Measurements from ENCODE around the gene FOXD4.
"Not testable (repeated sequence)": the region's sequence is repeated elsewhere in the genome, so short reads cannot be mapped to it uniquely, and the experiment has no call there.

The FOXD4 gene

GRCh38 chr9:87860-88259 lies 30.4 kb downstream of the FOXD4 start:
- H4K8ac ChIP-seq (ENCODE audit: low read depth, low read length); H2BK120ac ChIP-seq (ENCODE audit: low read depth, low read length); H3K4me3 ChIP-seq (ENCODE audit: low read length); H3K4me1 ChIP-seq (ENCODE audit: control insufficient read depth, low read depth, low read length); H3K18ac ChIP-seq (ENCODE audit: low read length); H2BK5ac ChIP-seq (ENCODE audit: low read length); H3K56ac ChIP-seq (ENCODE audit: low read length); H3K4me2 ChIP-seq (ENCODE audit: low read length); H3K23ac ChIP-seq (ENCODE audit: low read length); H3K9ac ChIP-seq (ENCODE audit: low read length); H3K4ac ChIP-seq (ENCODE audit: low read depth, low read length); H3K27me3 ChIP-seq (ENCODE audit: insufficient read depth, low read length, poor library complexity); DNase-seq; H2AK5ac ChIP-seq (ENCODE audit: low read length); H3K79me2 ChIP-seq (ENCODE audit: control insufficient read depth, insufficient read depth, low read length); H3K27ac ChIP-seq (ENCODE audit: low read depth, low read length); H3K79me1 ChIP-seq (ENCODE audit: low read length); H4K5ac ChIP-seq (ENCODE audit: low read length); H3K36me3 ChIP-seq (ENCODE audit: control insufficient read depth, insufficient read depth, low read length); H2BK15ac ChIP-seq (replicated peaks; ENCODE audit: low read depth): not testable (repeated sequence)
- WGBS (ENCODE audit: extremely low coverage, insufficient coverage, low lambda C conversion rate) = no CpG with 5 or more reads among the region's 6 CpGs

GRCh38 chr9:87105-87504 lies 31.1 kb downstream of the FOXD4 start:
- not testable (repeated sequence) for H2BK15ac ChIP-seq (replicated peaks; ENCODE audit: low read depth); H4K5ac ChIP-seq (ENCODE audit: low read length); H3K4me3 ChIP-seq (ENCODE audit: low read length); H3K18ac ChIP-seq (ENCODE audit: low read length); H3K36me3 ChIP-seq (ENCODE audit: control insufficient read depth, insufficient read depth, low read length); H2BK5ac ChIP-seq (ENCODE audit: low read length); H3K9ac ChIP-seq (ENCODE audit: low read length); H2BK120ac ChIP-seq (ENCODE audit: low read depth, low read length); H3K27me3 ChIP-seq (ENCODE audit: insufficient read depth, low read length, poor library complexity); H3K27ac ChIP-seq (ENCODE audit: low read depth, low read length); DNase-seq; H3K4ac ChIP-seq (ENCODE audit: low read depth, low read length); H3K4me2 ChIP-seq (ENCODE audit: low read length); H3K4me1 ChIP-seq (ENCODE audit: control insufficient read depth, low read depth, low read length); H3K56ac ChIP-seq (ENCODE audit: low read length); H4K8ac ChIP-seq (ENCODE audit: low read depth, low read length); H3K79me1 ChIP-seq (ENCODE audit: low read length); H3K23ac ChIP-seq (ENCODE audit: low read length); H2AK5ac ChIP-seq (ENCODE audit: low read length); H3K79me2 ChIP-seq (ENCODE audit: control insufficient read depth, insufficient read depth, low read length)
- WGBS (ENCODE audit: extremely low coverage, insufficient coverage, low lambda C conversion rate) = no CpG with 5 or more reads among the region's 4 CpGs

- not testable (repeated sequence) for H3K36me3 ChIP-seq (ENCODE audit: control insufficient read depth, insufficient read depth, low read length); H3K9ac ChIP-seq (ENCODE audit: low read length); H3K4me1 ChIP-seq (ENCODE audit: control insufficient read depth, low read depth, low read length); H3K27ac ChIP-seq (ENCODE audit: low read depth, low read length); H2BK15ac ChIP-seq (replicated peaks; ENCODE audit: low read depth); DNase-seq; H3K79me2 ChIP-seq (ENCODE audit: control insufficient read depth, insufficient read depth, low read length); H3K4me3 ChIP-seq (ENCODE audit: low read length); H3K27me3 ChIP-seq (ENCODE audit: insufficient read depth, low read length, poor library complexity); H3K23ac ChIP-seq (ENCODE audit: low read length); H4K8ac ChIP-seq (ENCODE audit: low read depth, low read length); H4K5ac ChIP-seq (ENCODE audit: low read length); H3K4me2 ChIP-seq (ENCODE audit: low read length); H2BK120ac ChIP-seq (ENCODE audit: low read depth, low read length); H2AK5ac ChIP-seq (ENCODE audit: low read length); H3K79me1 ChIP-seq (ENCODE audit: low read length); H3K56ac ChIP-seq (ENCODE audit: low read length); H3K4ac ChIP-seq (ENCODE audit: low read depth, low read length); H3K18ac ChIP-seq (ENCODE audit: low read length); H2BK5ac ChIP-seq (ENCODE audit: low read length)
Observed at GRCh38 chr9:86697-87096, 31.5 kb downstream of the FOXD4 start.

- H4K5ac ChIP-seq (ENCODE audit: low read length); H3K4me2 ChIP-seq (ENCODE audit: low read length); H2BK120ac ChIP-seq (ENCODE audit: low read depth, low read length); H3K4me3 ChIP-seq (ENCODE audit: low read length); H3K56ac ChIP-seq (ENCODE audit: low read length); H3K36me3 ChIP-seq (ENCODE audit: control insufficient read depth, insufficient read depth, low read length); H3K79me2 ChIP-seq (ENCODE audit: control insufficient read depth, insufficient read depth, low read length); DNase-seq; H3K23ac ChIP-seq (ENCODE audit: low read length); H3K9ac ChIP-seq (ENCODE audit: low read length); H3K4me1 ChIP-seq (ENCODE audit: control insufficient read depth, low read depth, low read length); H3K4ac ChIP-seq (ENCODE audit: low read depth, low read length); H3K79me1 ChIP-seq (ENCODE audit: low read length); H4K8ac ChIP-seq (ENCODE audit: low read depth, low read length); H3K27me3 ChIP-seq (ENCODE audit: insufficient read depth, low read length, poor library complexity); H2AK5ac ChIP-seq (ENCODE audit: low read length); H3K18ac ChIP-seq (ENCODE audit: low read length); H2BK15ac ChIP-seq (replicated peaks; ENCODE audit: low read depth); H2BK5ac ChIP-seq (ENCODE audit: low read length); H3K27ac ChIP-seq (ENCODE audit: low read depth, low read length): not testable (repeated sequence)
- no CpG with 5 or more reads among the region's 31 CpGs for WGBS (ENCODE audit: extremely low coverage, insufficient coverage, low lambda C conversion rate)
Observed at GRCh38 chr9:82932-83689, 35.1 kb downstream of the FOXD4 start.

GRCh38 chr9:78333-78732 lies 39.9 kb downstream of the FOXD4 start:
- not testable (repeated sequence) for H3K79me1 ChIP-seq (ENCODE audit: low read length); H3K56ac ChIP-seq (ENCODE audit: low read length); H2AK5ac ChIP-seq (ENCODE audit: low read length); H3K23ac ChIP-seq (ENCODE audit: low read length); H3K9ac ChIP-seq (ENCODE audit: low read length); DNase-seq; H3K4ac ChIP-seq (ENCODE audit: low read depth, low read length); H4K5ac ChIP-seq (ENCODE audit: low read length); H3K4me3 ChIP-seq (ENCODE audit: low read length); H3K18ac ChIP-seq (ENCODE audit: low read length); H4K8ac ChIP-seq (ENCODE audit: low read depth, low read length); H2BK120ac ChIP-seq (ENCODE audit: low read depth, low read length); H3K4me2 ChIP-seq (ENCODE audit: low read length); H2BK15ac ChIP-seq (replicated peaks; ENCODE audit: low read depth); H3K4me1 ChIP-seq (ENCODE audit: control insufficient read depth, low read depth, low read length); H3K27ac ChIP-seq (ENCODE audit: low read depth, low read length); H2BK5ac ChIP-seq (ENCODE audit: low read length); H3K27me3 ChIP-seq (ENCODE audit: insufficient read depth, low read length, poor library complexity); H3K36me3 ChIP-seq (ENCODE audit: control insufficient read depth, insufficient read depth, low read length); H3K79me2 ChIP-seq (ENCODE audit: control insufficient read depth, insufficient read depth, low read length)
- no CpG with 5 or more reads among the region's 3 CpGs for WGBS (ENCODE audit: extremely low coverage, insufficient coverage, low lambda C conversion rate)

GRCh38 chr9:76389-76788 lies 41.8 kb downstream of the FOXD4 start:
- no CpG with 5 or more reads among the region's 3 CpGs for WGBS (ENCODE audit: extremely low coverage, insufficient coverage, low lambda C conversion rate)

More at GRCh38 chr9:76389-76788, 41.8 kb downstream of the FOXD4 start:
- H3K4me3 ChIP-seq (ENCODE audit: low read length); H3K23ac ChIP-seq (ENCODE audit: low read length); H3K4me1 ChIP-seq (ENCODE audit: control insufficient read depth, low read depth, low read length); H3K18ac ChIP-seq (ENCODE audit: low read length); H3K4ac ChIP-seq (ENCODE audit: low read depth, low read length); DNase-seq; H3K27ac ChIP-seq (ENCODE audit: low read depth, low read length); H3K4me2 ChIP-seq (ENCODE audit: low read length); H3K56ac ChIP-seq (ENCODE audit: low read length); H3K27me3 ChIP-seq (ENCODE audit: insufficient read depth, low read length, poor library complexity); H3K36me3 ChIP-seq (ENCODE audit: control insufficient read depth, insufficient read depth, low read length); H4K8ac ChIP-seq (ENCODE audit: low read depth, low read length); H3K9ac ChIP-seq (ENCODE audit: low read length); H2AK5ac ChIP-seq (ENCODE audit: low read length); H3K79me1 ChIP-seq (ENCODE audit: low read length); H4K5ac ChIP-seq (ENCODE audit: low read length); H2BK5ac ChIP-seq (ENCODE audit: low read length); H3K79me2 ChIP-seq (ENCODE audit: control insufficient read depth, insufficient read depth, low read length); H2BK15ac ChIP-seq (replicated peaks; ENCODE audit: low read depth); H2BK120ac ChIP-seq (ENCODE audit: low read depth, low read length): not testable (repeated sequence)

All from mesendoderm (in vitro differentiated cells).